ENCODE data around the gene C2orf78. TPM values are rescaled to one million over a fixed set of nuclear protein-coding genes. Genes with fewer than 3 reads are reported as not detected.
A peak's percentile ranks its signal among the peaks of the same experiment; 100 is the strongest.

The C2orf78 gene
- total and polyA plus RNA-seq, 9 of the 15 experiments (the other 6 are each of a cell fraction or from before 2014, with no cell fraction given): 0.04 to 0.28 (median 0.20) TPM

DNA sequence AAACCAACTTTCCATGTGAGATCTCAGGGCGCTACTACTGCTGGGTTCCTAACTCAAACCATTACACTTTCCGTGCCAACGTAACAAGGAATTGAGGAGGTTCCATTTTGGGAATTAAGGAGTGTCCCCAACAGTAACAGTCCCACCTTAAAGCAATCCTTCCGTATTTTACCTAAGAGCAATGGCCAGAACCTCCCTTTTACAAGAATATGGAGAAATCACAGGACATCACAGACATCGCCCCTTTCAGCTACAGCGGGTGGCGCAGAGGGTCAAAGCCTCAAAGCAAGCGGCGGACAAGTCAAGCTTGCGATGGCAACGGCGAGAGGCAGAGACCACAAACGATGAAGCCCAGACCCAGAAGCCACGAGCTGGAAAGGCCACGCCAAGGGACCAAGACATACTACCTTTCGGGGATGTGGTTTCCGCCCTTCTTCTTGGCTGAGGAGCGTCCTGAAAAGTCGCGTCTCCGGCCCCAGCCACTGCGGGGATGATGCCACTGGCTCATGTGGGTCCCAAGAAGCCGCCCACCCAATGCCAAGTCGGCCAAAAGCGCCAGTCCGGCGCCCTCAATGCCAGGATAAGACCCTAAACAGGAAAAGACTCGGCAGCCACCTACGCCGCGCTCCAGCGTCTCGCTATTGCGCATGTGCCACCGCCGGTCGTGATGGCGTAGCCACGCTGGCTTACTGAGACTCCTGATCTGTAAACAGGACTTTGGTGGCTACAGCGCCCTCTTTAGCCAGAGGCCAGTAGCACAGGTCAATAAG lies 4.3 kb upstream of the C2orf78 start, which contains the start of gene DUSP11 (continued):
- TF ChIP-seq ZNF445 (CRISPR knock-in tag; IDR thresholded peaks at IDR 0.05; ENCODE audit: low read depth) (no peak), CCAR2 (IDR thresholded peaks at IDR 0.05; ENCODE audit: low read depth, low read length) (no peak), ATF1 (CRISPR knock-in tag; IDR thresholded peaks at IDR 0.05) (no peak), ATF1 (tag; IDR thresholded peaks at IDR 0.05) (peak; percentile 82), ZFX (CRISPR knock-in tag; IDR thresholded peaks at IDR 0.05) (peak; percentile 45), ZNF212 (CRISPR knock-in tag; IDR thresholded peaks at IDR 0.05) (no peak), ZNF76 (CRISPR knock-in tag; IDR thresholded peaks at IDR 0.05; ENCODE audit: borderline replicate concordance) (no peak), ZNF133 (CRISPR knock-in tag; IDR thresholded peaks at IDR 0.05) (no peak), TCFL5 (CRISPR knock-in tag; conservative IDR thresholded peaks at IDR 0.05) (no peak), ZNF77 (CRISPR knock-in tag; IDR thresholded peaks at IDR 0.05) (no peak), ARHGAP35 (IDR thresholded peaks at IDR 0.05; ENCODE audit: partially characterized antibody) (no peak), MECOM (CRISPR knock-in tag; IDR thresholded peaks at IDR 0.05) (no peak), PYGO2 (tag; IDR thresholded peaks at IDR 0.05) (no peak), ELF4 (CRISPR knock-in tag; IDR thresholded peaks at IDR 0.05) (no peak), ZNF282 (CRISPR knock-in tag; IDR thresholded peaks at IDR 0.05) (no peak), CHD2 (IDR thresholded peaks at IDR 0.05; ENCODE audit: low read depth, low read length) (no peak), POLR3A (IDR thresholded peaks at IDR 0.05; ENCODE audit: borderline replicate concordance, extremely low read depth, insufficient read depth, insufficient read length) (no peak)
- TF ChIP-seq, protein P1, sequence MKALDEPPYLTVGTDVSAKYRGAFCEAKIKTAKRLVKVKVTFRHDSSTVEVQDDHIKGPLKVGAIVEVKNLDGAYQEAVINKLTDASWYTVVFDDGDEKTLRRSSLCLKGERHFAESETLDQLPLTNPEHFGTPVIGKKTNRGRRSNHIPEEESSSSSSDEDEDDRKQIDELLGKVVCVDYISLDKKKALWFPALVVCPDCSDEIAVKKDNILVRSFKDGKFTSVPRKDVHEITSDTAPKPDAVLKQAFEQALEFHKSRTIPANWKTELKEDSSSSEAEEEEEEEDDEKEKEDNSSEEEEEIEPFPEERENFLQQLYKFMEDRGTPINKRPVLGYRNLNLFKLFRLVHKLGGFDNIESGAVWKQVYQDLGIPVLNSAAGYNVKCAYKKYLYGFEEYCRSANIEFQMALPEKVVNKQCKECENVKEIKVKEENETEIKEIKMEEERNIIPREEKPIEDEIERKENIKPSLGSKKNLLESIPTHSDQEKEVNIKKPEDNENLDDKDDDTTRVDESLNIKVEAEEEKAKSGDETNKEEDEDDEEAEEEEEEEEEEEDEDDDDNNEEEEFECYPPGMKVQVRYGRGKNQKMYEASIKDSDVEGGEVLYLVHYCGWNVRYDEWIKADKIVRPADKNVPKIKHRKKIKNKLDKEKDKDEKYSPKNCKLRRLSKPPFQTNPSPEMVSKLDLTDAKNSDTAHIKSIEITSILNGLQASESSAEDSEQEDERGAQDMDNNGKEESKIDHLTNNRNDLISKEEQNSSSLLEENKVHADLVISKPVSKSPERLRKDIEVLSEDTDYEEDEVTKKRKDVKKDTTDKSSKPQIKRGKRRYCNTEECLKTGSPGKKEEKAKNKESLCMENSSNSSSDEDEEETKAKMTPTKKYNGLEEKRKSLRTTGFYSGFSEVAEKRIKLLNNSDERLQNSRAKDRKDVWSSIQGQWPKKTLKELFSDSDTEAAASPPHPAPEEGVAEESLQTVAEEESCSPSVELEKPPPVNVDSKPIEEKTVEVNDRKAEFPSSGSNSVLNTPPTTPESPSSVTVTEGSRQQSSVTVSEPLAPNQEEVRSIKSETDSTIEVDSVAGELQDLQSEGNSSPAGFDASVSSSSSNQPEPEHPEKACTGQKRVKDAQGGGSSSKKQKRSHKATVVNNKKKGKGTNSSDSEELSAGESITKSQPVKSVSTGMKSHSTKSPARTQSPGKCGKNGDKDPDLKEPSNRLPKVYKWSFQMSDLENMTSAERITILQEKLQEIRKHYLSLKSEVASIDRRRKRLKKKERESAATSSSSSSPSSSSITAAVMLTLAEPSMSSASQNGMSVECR (CRISPR knock-in tag; IDR thresholded peaks at IDR 0.05): no peak
- TF ChIP-seq, protein P2, sequence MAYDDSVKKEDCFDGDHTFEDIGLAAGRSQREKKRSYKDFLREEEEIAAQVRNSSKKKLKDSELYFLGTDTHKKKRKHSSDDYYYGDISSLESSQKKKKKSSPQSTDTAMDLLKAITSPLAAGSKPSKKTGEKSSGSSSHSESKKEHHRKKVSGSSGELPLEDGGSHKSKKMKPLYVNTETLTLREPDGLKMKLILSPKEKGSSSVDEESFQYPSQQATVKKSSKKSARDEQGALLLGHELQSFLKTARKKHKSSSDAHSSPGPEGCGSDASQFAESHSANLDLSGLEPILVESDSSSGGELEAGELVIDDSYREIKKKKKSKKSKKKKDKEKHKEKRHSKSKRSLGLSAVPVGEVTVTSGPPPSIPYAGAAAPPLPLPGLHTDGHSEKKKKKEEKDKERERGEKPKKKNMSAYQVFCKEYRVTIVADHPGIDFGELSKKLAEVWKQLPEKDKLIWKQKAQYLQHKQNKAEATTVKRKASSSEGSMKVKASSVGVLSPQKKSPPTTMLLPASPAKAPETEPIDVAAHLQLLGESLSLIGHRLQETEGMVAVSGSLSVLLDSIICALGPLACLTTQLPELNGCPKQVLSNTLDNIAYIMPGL (CRISPR knock-in tag; IDR thresholded peaks at IDR 0.05): peak; percentile 55; the same call in 1 of the 2 replicates
- TF ChIP-seq, protein P3, sequence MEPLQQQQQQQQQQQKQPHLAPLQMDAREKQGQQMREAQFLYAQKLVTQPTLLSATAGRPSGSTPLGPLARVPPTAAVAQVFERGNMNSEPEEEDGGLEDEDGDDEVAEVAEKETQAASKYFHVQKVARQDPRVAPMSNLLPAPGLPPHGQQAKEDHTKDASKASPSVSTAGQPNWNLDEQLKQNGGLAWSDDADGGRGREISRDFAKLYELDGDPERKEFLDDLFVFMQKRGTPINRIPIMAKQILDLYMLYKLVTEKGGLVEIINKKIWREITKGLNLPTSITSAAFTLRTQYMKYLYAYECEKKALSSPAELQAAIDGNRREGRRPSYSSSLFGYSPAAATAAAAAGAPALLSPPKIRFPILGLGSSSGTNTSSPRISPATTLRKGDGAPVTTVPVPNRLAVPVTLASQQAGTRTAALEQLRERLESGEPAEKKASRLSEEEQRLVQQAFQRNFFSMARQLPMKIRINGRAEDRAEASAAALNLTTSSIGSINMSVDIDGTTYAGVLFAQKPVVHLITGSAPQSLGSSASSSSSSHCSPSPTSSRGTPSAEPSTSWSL (CRISPR knock-in tag; IDR thresholded peaks at IDR 0.05; ENCODE audit: borderline replicate concordance): no peak
- TF ChIP-seq, protein P4, sequence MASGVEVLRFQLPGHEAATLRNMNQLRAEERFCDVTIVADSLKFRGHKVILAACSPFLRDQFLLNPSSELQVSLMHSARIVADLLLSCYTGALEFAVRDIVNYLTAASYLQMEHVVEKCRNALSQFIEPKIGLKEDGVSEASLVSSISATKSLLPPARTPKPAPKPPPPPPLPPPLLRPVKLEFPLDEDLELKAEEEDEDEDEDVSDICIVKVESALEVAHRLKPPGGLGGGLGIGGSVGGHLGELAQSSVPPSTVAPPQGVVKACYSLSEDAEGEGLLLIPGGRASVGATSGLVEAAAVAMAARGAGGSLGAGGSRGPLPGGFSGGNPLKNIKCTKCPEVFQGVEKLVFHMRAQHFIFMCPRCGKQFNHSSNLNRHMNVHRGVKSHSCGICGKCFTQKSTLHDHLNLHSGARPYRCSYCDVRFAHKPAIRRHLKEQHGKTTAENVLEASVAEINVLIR (CRISPR knock-in tag; IDR thresholded peaks at IDR 0.05): peak; percentile 58; the same call in 1 of the 2 replicates
